NT2/D1 (cell line): ENCODE data around the gene CCDC50.

Experiments used
- SUZ12 ChIP-seq: IDR thresholded peaks from 2 replicates; pipeline ENCODE4 v1.6.1; 2011; ENCODE audit not compliant: insufficient read length, insufficient read depth; ENCODE audit errors: extremely low read depth
- YY1 ChIP-seq: IDR thresholded peaks from 2 replicates; pipeline ENCODE4 v1.6.1; 2011; ENCODE audit not compliant: insufficient read length, insufficient read depth
- ZNF274 ChIP-seq: IDR thresholded peaks from 2 replicates; pipeline ENCODE4 v1.6.1; 2011; ENCODE audit warnings: mild to moderate bottlenecking, low read depth, low read length

DNA sequence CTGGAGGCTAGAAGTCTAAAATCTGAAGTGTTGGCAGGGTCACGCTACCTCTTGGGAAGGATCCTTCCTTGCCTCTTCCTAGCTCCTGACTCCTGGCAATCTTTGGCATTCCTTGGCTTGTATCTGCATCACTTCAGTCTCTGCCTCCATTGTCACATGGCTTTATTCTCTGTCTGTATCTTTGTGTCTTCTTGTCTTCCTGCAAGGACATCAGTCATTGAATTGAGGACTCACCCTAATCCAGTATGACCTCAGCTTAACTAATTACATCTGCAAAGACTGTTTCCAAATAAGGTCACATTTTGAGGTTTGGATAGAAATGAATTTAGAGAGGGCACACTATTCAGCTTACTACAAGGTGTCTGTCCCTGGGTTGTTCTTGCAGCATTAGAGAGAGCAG is 32.3 kb downstream of the CCDC50 start:
- no peak for TF ChIP-seq YY1
- TF ChIP-seq SUZ12: no peak
- TF ChIP-seq ZNF274: no peak
